OCI-LY3 (cell line): ENCODE measurements around the gene CEP135.

ENCODE experiments used
- H2AFZ ChIP-seq: fragments of 200-600, 300-600 bp; shearing (Covaris generic); 2 replicates; pipeline ENCODE4 v1.6.0; 2014; ENCODE audit warnings: antibody characterized with exemption, low read depth, low read length
- H3K27ac ChIP-seq: fragments of 200-600, 300-600 bp; sonication (generic); 2 replicates; pipeline ENCODE4 v1.5.1; 2014; ENCODE audit warnings: mild to moderate bottlenecking, low read length, moderate library complexity, mixed read lengths
- H3K27me3 ChIP-seq: fragments of 200-600, 300-600 bp; sonication (generic); 2 replicates; pipeline ENCODE4 v1.6.1; 2014; ENCODE audit warnings: low read depth, low read length, mixed read lengths
- H3K36me3 ChIP-seq: fragments of 200-600, 300-600 bp; sonication (generic); replicated peaks from 2 replicates; pipeline ENCODE3; 2014; ENCODE audit warnings: low read depth, low read length, mixed read lengths
- H3K4me1 ChIP-seq: fragments of 300-600, 200-600 bp; sonication (generic); 2 replicates; pipeline ENCODE4 v1.6.1; 2014; ENCODE audit warnings: low read length, mixed read lengths
- H3K4me2 ChIP-seq: fragments of 200-600, 300-600 bp; sonication (generic); 2 replicates; pipeline ENCODE4 v1.6.1; 2014; ENCODE audit warnings: low read length, mixed read lengths
- H3K4me3 ChIP-seq: fragments of 300-600, 200-600 bp; sonication (generic); 2 replicates; pipeline ENCODE4 v1.5.1; 2014; ENCODE audit warnings: antibody characterized with exemption, mild to moderate bottlenecking, low read length, moderate library complexity
- H3K79me2 ChIP-seq: fragments of 300-600, 200-600 bp; shearing (Covaris generic); 2 replicates; pipeline ENCODE4 v1.6.1; 2014; ENCODE audit warnings: mild to moderate bottlenecking, low read length, mixed read lengths
- H3K9ac ChIP-seq: fragments of 300-600, 200-600 bp; shearing (Covaris generic); 2 replicates; pipeline ENCODE4 v1.6.0; 2014; ENCODE audit warnings: mild to moderate bottlenecking, low read length, moderate library complexity
- H3K9me3 ChIP-seq: fragments of 200-600, 300-600 bp; shearing (Covaris generic); 2 replicates; pipeline ENCODE4 v1.6.1; 2014; ENCODE audit warnings: low read length, mixed read lengths; ENCODE audit not compliant: insufficient read depth
- H4K20me1 ChIP-seq: fragments of 200-600, 300-600 bp; sonication (generic); 2 replicates; pipeline ENCODE4 v1.6.1; 2016; ENCODE audit warnings: low read length, mixed read lengths; ENCODE audit not compliant: insufficient read depth
- CTCF ChIP-seq: fragments of 200-600, 300-600 bp; sonication (generic); IDR thresholded peaks from 2 replicates; pipeline ENCODE4 v1.5.1; 2014; ENCODE audit warnings: antibody characterized with exemption, low read length, low read depth
- EZH2phosphoT487 ChIP-seq: fragments of 200-600 bp; shearing (Covaris generic); IDR thresholded peaks from 2 replicates; pipeline ENCODE4 v1.6.1; 2018; ENCODE audit warnings: antibody characterized with exemption, mixed run types, low read depth

CEP135 gene

DNA sequence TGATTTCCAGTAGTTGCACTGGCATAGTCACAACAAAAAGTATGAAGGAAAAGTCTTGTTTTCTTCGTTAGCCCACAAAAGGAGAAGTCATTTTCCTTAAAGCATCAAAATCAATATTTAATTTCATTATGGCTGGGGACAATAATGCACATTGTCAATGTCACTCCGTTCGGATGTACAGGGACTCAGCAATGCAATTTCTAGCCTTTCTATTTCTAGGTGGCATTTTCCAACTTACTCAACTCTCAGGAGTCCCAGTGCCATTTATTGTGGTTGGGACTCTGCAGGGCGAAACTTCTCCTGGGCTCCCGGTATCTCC, 99.6 kb downstream of the CEP135 start:
- no peak overlapping the region for H3K27ac ChIP-seq
- H2AFZ ChIP-seq = peak overlapping the region; percentile 95
- H3K4me2 ChIP-seq = peak overlapping the region; percentile 97
- no peaks in the 10 kb centered on the region for H3K27me3 ChIP-seq
- H3K36me3 ChIP-seq = no peaks in the 10 kb centered on the region
- H3K79me2 ChIP-seq = no peaks in the 10 kb centered on the region
- H3K9me3 ChIP-seq = no peaks in the 10 kb centered on the region
- peak overlapping the region; percentile 88 for H3K9ac ChIP-seq
- peaks cover 21% of the 10 kb centered on the region for H3K4me1 ChIP-seq
- TF ChIP-seq CTCF (no peak), EZH2phosphoT487 (no peak)
- no peaks in the 10 kb centered on the region for H4K20me1 ChIP-seq
- peak overlapping the region; percentile 96 for H3K4me3 ChIP-seq

DNA sequence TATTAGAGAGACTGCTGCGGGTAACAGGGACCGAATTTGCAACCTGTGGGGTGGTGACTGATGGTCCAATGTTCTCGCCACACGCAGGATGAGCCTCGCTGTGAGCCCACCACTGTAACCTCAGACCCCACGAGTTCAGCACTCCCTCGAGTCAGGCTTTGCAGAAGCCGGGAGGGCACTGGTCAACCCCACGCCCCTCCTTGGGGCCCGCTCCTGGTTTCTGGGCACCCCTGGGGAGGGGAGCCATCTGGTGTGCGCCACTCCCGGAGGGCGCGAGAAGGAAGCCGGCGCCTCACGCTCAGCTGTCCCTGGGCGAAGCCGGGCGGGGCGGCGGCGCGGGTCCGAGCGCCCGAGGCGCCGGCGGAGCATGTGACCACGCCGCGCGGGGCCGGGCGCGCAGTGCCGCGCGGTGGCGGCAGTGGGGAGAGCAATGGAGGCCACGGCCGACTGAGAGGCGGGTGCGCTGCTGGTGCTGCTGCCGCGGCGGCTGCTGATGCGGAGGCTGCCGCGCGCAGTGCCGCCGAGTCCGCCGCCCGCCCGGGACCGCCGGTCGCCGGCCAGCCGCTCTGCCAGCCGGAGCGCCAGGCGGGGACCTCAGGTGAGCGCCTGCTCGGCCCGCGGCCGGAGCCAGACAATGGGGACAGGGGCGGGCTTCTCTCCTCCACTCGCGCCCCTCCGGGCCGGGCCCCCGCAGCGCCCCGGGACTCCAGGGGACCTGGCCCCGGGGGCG, 100.1 kb downstream of the CEP135 start:
- Histone ChIP-seq H4K20me1 (no peaks in the 10 kb centered on the region), H3K79me2 (no peaks in the 10 kb centered on the region), H3K9me3 (no peaks in the 10 kb centered on the region), H2AFZ (peak overlapping the region; percentile 95), H3K27ac (peak overlapping the region; percentile 25; the same call in 1 of the 2 replicates), H3K4me1 (peaks cover 21% of the 10 kb centered on the region), H3K27me3 (no peaks in the 10 kb centered on the region), H3K4me2 (peak overlapping the region; percentile 97), H3K9ac (peak overlapping the region; percentile 88), H3K4me3 (peak overlapping the region; percentile 96), H3K36me3 (no peaks in the 10 kb centered on the region)
- TF ChIP-seq CTCF (no peak), EZH2phosphoT487 (no peak)

DNA sequence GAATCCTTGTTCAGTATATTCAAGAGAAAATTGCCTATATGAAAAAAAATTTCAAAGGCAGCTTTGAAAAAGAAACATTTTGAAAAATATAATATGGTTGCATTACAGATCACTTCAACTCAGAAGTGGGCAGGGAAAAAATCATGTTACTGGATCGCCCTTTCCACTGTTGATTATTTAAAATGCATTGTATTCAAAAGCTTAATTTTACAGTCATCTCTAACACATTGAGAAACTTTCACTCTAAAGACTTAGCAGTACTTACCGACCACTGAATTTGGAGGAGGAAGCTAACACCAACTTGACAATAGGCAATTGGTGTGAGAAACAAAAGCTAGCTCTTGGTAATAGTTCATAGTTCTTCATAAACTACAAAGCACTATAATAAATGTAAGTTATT, 101.9 kb downstream of the CEP135 start:
- H4K20me1 ChIP-seq = no peaks in the 10 kb centered on the region
- H2AFZ ChIP-seq = no peak overlapping the region
- H3K27me3 ChIP-seq = no peaks in the 10 kb centered on the region
- no peaks in the 10 kb centered on the region for H3K79me2 ChIP-seq
- peak overlapping the region; percentile 67 for H3K4me2 ChIP-seq
- H3K4me1 ChIP-seq = peaks cover 26% of the 10 kb centered on the region
- peak overlapping the region; percentile 96 for H3K4me3 ChIP-seq
- TF ChIP-seq EZH2phosphoT487 = no peak
- no peak for TF ChIP-seq CTCF
- H3K9me3 ChIP-seq = no peaks in the 10 kb centered on the region
- no peak overlapping the region for H3K27ac ChIP-seq
- peak overlapping the region; percentile 88; the same call in 1 of the 2 replicates for H3K9ac ChIP-seq
- no peaks in the 10 kb centered on the region for H3K36me3 ChIP-seq

- Histone ChIP-seq H3K4me1 (peaks cover 26% of the 10 kb centered on the region), H3K9me3 (no peaks in the 10 kb centered on the region), H2AFZ (no peak overlapping the region), H3K4me2 (0 out of 2 replicates have a peak overlapping the region, but pooled peaks have one; percentile 67), H3K4me3 (no peak overlapping the region), H4K20me1 (no peaks in the 10 kb centered on the region), H3K27ac (no peak overlapping the region), H3K79me2 (no peaks in the 10 kb centered on the region), H3K27me3 (no peaks in the 10 kb centered on the region), H3K36me3 (no peaks in the 10 kb centered on the region), H3K9ac (no peak overlapping the region)
- TF ChIP-seq CTCF (no peak), EZH2phosphoT487 (no peak)
Measured at GRCh38 chr4:56051029-56051709, 102.4 kb downstream of the CEP135 start.
